Endothelial cell of umbilical vein (primary cell): ENCODE data around the gene IQGAP2.

Source experiments
- CTCF ChIP-seq, 2 donors: IDR thresholded peaks; 1 replicate in 1 of 2; 2 replicates in 1 of 2; pipeline ENCODE4 v1.5.1; 2011; ENCODE audit warnings: low read length in 2 of 2, mild to moderate bottlenecking in 2 of 2, moderate library complexity in 2 of 2, control low read depth in 1 of 2, inconsistent platforms in 1 of 2, low read depth in 1 of 2; ENCODE audit not compliant: insufficient read depth in 1 of 2; ENCODE audit errors: extremely low read depth in 1 of 2
- EZH2 ChIP-seq: IDR thresholded peaks from 2 replicates; pipeline ENCODE4 v1.6.1; 2012; ENCODE audit warnings: borderline replicate concordance, low read depth, mild to moderate bottlenecking, moderate library complexity, low read length, inconsistent platforms; ENCODE audit not compliant: severe bottlenecking
- FOS ChIP-seq: IDR thresholded peaks from 2 replicates; pipeline ENCODE4 v1.6.1; 2011; ENCODE audit warnings: mild to moderate bottlenecking, low read length, moderate library complexity, borderline replicate concordance; ENCODE audit not compliant: insufficient read depth
- GATA2 ChIP-seq: IDR thresholded peaks from 2 replicates; pipeline ENCODE4 v1.7.0; 2011; ENCODE audit warnings: low read depth, mild to moderate bottlenecking, moderate library complexity, mixed read lengths, low read length; ENCODE audit not compliant: insufficient read length, insufficient read depth
- JUN ChIP-seq: IDR thresholded peaks from 2 replicates; pipeline ENCODE4 v1.6.1; 2011; ENCODE audit warnings: borderline replicate concordance, low read depth; ENCODE audit not compliant: insufficient read length, insufficient read depth
- MAX ChIP-seq: IDR thresholded peaks from 2 replicates; pipeline ENCODE4 v1.6.1; 2011; ENCODE audit not compliant: insufficient read depth, insufficient read length
- MYC ChIP-seq: IDR thresholded peaks from one replicate; pipeline ENCODE4 v1.6.1; 2011; ENCODE audit warnings: mild to moderate bottlenecking, low read depth, low read length
- POLR2A ChIP-seq: IDR thresholded peaks from 2 replicates; pipeline ENCODE4 v1.6.1; 2012; ENCODE audit warnings: low read depth, mild to moderate bottlenecking, control low read depth, low read length
- POLR2AphosphoS5 ChIP-seq: IDR thresholded peaks from 2 replicates; pipeline ENCODE4 v1.6.1; 2012; ENCODE audit warnings: low read depth, mild to moderate bottlenecking, control low read depth, low read length, moderate library complexity; ENCODE audit not compliant: insufficient read depth

GRCh38 chr5:76460104-76460503 lies 57.0 kb downstream of the IQGAP2 start:
- TF ChIP-seq CTCF (IDR thresholded peaks at IDR 0.05; ENCODE audit: extremely low read depth in 1 of 2, insufficient read depth in 1 of 2, low read depth in 1 of 2, low read length in 2 of 2): no peak
- no peak for TF ChIP-seq POLR2A
- no peak for TF ChIP-seq EZH2
- no peak for TF ChIP-seq POLR2AphosphoS5
- TF ChIP-seq FOS: no peak
- no peak for TF ChIP-seq MAX
- TF ChIP-seq JUN: no peak
- TF ChIP-seq MYC: no peak
- TF ChIP-seq GATA2: no peak
